KOPT-K1 (cell line): ENCODE measurements around the gene RNF123.

Experiments used
- H3K27ac ChIP-seq: fragments of 200-600 bp; sonication (generic); 2 replicates; pipeline ENCODE4 v1.5.1; 2016; ENCODE audit warnings: antibody characterized with exemption, mild to moderate bottlenecking, low read depth, low read length; ENCODE audit not compliant: poor library complexity, severe bottlenecking
- H3K36me3 ChIP-seq: fragments of 200-600 bp; sonication (generic); 2 replicates; pipeline ENCODE4 v1.5.1; 2017; ENCODE audit warnings: antibody characterized with exemption, mild to moderate bottlenecking, low read length, moderate library complexity; ENCODE audit not compliant: insufficient read depth
- H3K9me3 ChIP-seq: fragments of 200-600 bp; sonication (generic); 2 replicates; pipeline ENCODE4 v1.5.1; 2017; ENCODE audit warnings: antibody characterized with exemption, low read length, mild to moderate bottlenecking; ENCODE audit not compliant: insufficient read depth, poor library complexity, severe bottlenecking

Gene RNF123

DNA sequence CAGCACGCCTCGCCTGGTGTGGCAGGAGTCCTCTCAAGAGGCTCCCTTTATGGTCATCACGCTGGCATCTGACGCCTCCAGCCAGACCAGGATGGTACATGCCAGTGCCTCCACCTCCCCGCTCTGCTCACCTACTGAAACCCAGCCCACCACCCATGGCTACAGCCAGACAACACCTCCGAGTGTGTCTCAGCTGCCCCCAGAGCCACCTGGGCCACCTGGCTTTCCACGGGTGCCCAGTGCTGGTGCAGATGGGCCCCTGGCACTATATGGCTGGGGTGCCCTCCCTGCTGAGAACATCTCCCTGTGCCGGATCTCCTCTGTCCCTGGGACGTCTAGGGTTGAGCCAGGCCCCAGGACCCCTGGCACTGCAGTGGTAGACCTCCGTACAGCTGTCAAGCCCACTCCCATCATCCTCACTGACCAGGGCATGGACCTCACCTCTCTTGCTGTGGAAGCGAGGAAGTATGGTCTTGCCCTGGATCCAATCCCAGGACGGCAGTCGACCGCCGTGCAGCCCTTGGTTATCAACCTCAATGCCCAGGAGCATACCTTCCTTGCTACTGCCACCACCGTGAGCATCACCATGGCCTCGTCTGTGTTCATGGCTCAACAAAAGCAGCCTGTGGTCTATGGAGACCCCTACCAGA, 35.1 kb upstream of the RNF123 start:
- H3K9me3 ChIP-seq, result no peaks in the 10 kb centered on the region
- no peak overlapping the region for H3K27ac ChIP-seq
- no peaks in the 10 kb centered on the region for H3K36me3 ChIP-seq

DNA sequence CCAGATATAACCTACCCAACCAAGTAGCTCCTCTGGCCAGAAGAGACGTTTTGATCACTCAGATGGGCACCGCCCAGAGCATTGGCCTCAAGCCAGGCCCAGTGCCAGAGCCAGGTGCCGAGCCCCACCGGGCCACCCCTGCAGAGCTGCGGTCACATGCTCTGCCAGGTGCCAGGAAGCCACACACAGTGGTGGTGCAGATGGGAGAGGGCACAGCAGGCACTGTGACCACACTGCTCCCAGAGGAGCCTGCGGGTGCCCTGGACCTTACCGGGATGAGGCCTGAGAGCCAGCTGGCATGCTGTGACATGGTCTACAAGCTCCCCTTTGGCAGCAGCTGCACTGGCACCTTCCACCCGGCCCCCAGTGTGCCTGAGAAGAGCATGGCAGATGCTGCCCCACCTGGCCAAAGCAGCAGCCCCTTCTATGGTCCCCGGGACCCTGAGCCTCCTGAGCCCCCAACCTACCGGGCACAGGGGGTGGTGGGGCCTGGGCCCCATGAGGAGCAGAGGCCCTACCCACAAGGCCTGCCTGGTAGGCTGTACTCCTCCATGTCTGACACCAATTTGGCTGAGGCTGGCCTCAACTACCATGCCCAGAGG, 34.3 kb upstream of the RNF123 start:
- H3K36me3 ChIP-seq, result no peaks in the 10 kb centered on the region
- H3K27ac ChIP-seq, result no peak overlapping the region
- H3K9me3 ChIP-seq, result no peaks in the 10 kb centered on the region

DNA sequence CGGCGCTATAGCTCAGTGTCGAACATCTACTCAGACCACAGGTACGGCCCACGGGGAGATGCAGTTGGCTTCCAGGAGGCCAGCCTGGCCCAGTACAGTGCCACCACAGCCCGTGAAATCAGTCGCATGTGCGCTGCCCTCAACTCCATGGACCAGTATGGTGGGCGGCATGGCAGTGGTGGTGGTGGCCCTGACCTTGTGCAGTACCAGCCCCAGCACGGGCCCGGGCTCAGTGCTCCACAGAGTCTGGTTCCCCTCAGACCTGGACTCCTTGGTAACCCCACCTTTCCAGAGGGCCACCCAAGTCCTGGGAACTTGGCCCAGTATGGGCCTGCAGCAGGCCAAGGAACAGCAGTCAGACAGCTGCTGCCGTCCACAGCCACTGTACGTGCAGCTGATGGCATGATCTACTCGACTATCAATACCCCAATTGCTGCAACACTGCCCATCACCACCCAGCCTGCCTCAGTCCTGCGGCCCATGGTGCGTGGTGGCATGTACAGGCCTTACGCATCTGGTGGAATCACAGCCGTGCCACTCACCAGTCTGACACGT, 33.5 kb upstream of the RNF123 start:
- Histone ChIP-seq H3K27ac (no peak overlapping the region), H3K36me3 (no peaks in the 10 kb centered on the region), H3K9me3 (no peaks in the 10 kb centered on the region)

DNA sequence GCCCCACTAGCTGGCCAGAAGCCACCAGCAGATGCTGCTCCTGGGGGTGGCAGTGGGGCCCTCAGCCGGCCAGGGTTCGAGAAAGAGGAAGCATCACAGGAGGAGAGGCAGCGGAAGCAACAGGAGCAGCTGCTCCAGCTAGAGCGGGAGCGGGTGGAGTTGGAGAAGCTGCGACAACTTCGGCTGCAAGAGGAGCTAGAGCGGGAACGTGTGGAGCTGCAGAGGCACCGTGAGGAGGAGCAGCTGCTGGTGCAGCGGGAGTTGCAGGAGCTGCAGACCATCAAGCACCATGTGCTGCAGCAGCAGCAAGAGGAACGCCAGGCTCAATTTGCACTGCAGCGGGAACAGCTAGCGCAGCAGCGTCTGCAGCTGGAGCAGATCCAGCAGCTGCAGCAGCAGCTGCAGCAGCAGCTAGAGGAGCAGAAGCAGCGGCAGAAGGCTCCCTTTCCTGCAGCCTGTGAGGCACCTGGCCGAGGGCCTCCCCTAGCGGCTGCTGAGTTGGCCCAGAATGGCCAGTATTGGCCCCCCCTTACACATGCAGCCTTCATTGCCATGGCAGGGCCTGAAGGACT, 32.7 kb upstream of the RNF123 start:
- Histone ChIP-seq H3K36me3 (no peaks in the 10 kb centered on the region), H3K9me3 (no peaks in the 10 kb centered on the region), H3K27ac (no peak overlapping the region)

DNA sequence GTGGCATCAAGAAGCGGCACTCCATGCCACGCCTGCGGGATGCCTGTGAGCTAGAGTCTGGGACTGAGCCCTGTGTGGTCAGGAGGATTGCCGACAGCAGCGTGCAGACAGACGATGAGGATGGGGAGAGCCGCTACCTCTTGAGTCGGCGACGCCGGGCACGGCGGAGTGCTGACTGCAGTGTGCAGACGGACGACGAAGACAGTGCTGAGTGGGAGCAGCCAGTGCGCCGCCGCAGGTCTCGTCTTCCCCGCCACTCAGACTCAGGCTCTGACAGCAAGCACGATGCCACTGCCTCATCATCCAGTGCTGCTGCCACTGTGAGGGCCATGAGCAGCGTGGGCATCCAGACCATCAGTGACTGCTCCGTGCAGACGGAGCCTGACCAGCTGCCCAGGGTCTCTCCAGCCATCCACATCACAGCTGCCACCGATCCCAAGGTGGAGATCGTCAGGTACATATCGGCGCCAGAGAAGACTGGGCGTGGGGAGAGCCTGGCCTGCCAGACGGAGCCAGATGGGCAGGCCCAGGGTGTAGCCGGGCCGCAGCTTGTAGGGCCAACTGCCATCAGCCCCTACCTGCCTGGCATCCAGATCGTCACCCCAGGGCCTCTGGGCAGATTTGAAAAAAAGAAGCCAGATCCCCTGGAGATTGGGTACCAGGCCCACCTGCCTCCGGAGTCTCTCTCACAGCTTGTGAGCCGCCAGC, 32.0 kb upstream of the RNF123 start:
- H3K27ac ChIP-seq, result no peak overlapping the region
- no peaks in the 10 kb centered on the region for H3K36me3 ChIP-seq

DNA sequence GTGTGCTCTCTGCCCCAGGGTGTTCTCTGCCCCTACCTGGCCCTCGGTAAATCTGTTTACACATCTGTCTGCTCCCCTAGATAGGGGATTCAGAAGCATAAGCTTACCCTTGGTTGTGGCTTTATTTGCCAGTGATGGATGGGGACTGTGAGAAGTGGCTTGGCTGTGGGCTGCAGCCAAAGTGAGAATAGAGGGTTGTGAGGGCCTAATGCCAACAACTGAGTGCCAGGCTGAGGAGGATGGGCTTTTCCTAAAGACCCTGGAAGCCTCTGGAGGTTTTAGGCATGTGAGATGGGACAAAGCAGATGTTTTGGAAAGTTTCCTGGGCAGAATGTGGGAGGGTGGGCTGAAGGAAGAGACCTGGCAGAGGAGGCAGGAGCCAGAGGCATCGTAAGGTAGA, 30.6 kb upstream of the RNF123 start:
- Histone ChIP-seq H3K9me3 (no peaks in the 10 kb centered on the region), H3K27ac (no peak overlapping the region), H3K36me3 (no peaks in the 10 kb centered on the region)

More for the DNA sequence above, 32.0 kb upstream of the RNF123 start:
- no peaks in the 10 kb centered on the region for H3K9me3 ChIP-seq

DNA sequence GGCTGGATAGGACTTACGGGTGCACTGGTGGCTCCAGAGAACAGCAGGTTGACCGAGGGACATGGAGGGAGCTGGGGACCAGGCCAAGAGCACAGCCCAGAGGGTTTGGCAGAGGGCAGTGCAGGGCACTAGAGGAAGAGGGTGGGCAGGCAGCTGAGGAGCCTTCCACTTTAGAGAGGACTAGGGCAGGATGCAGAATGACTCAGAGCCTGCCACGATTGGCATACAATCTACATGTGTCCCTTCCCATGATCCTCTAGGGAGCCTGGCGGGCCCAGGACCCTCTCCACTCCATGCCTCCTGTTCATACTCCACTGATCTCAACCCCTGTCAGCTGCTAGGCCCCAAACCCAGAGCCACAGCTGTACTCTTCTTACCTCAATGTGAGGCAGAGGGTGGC, 29.6 kb upstream of the RNF123 start:
- no peaks in the 10 kb centered on the region for H3K9me3 ChIP-seq
- no peaks in the 10 kb centered on the region for H3K36me3 ChIP-seq
- no peak overlapping the region for H3K27ac ChIP-seq

DNA sequence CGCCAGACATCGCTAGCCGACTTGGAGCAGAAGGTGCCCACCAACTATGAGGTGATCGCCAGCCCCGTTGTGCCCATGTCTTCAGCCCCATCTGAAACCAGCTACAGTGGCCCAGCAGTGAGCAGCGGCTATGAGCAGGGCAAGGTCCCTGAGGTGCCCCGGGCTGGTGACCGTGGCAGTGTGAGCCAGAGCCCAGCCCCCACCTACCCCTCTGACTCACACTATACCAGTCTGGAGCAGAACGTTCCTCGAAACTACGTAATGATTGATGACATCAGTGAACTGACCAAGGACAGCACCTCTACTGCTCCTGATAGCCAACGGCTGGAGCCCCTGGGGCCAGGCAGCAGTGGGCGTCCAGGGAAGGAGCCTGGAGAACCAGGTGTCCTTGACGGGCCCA, 28.1 kb upstream of the RNF123 start:
- H3K27ac ChIP-seq, result no peak overlapping the region

DNA sequence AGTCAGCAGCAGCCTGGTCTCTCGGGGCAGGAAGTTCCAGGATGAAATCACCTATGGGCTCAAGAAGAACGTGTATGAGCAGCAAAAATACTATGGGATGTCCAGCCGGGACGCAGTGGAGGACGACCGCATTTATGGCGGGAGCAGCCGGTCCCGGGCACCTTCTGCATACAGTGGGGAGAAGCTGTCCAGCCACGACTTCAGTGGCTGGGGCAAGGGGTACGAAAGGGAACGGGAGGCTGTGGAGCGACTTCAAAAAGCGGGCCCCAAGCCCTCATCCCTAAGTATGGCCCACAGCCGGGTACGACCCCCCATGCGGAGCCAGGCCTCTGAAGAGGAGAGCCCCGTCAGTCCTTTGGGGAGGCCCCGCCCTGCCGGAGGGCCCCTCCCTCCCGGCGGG, 27.3 kb upstream of the RNF123 start:
- Histone ChIP-seq H3K27ac (no peak overlapping the region), H3K9me3 (no peaks in the 10 kb centered on the region)

More for the DNA sequence above, 28.1 kb upstream of the RNF123 start:
- no peaks in the 10 kb centered on the region for H3K36me3 ChIP-seq
- H3K9me3 ChIP-seq, result no peaks in the 10 kb centered on the region

DNA sequence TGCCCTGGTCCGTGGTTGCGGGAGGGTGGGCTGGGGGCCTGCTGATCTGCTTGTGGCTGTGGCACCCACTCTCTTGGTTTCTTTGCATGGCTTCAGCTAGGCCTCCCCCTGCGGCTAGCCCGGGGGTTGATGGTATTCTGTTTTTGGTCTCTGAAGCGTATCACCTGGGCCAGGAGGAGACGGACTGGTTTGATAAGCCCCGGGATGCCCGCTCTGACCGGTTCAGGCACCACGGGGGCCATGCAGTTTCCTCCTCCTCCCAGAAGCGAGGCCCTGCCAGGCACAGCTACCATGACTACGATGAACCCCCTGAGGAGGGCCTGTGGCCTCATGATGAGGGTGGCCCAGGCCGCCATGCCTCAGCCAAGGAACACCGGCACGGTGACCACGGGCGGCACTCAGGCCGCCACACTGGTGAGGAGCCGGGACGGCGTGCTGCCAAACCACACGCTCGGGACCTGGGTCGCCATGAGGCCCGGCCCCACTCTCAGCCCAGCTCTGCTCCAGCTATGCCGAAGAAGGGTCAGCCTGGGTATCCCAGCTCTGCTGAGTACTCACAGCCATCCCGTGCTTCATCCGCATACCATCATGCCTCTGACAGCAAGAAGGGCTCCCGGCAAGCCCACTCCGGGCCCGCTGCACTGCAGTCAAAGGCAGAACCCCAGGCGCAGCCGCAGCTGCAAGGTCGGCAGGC, 26.5 kb upstream of the RNF123 start:
- Histone ChIP-seq H3K9me3 (no peaks in the 10 kb centered on the region), H3K27ac (no peak overlapping the region), H3K36me3 (no peaks in the 10 kb centered on the region)

More for the DNA sequence above, 27.3 kb upstream of the RNF123 start:
- H3K36me3 ChIP-seq, result no peaks in the 10 kb centered on the region

DNA sequence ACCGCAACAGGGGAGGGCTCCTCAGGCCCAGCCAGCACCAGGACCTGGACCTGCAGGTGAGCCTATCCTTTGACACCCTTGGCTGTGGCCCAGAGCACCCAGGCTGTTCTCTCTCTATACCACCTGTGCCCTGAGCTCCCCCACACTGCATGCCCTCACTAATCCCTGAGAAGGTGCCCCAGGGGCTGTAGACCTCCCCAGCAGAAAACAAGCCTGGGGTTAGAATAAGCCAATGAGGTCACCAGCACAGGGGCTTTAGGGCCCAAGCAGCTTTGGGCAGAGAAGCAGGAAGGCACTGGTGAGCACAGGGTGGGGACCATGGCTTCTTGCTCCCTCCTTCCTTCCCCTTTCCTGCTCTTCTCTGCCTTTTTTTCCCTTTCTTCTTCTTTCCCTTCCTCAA, 25.5 kb upstream of the RNF123 start:
- Histone ChIP-seq H3K36me3 (no peaks in the 10 kb centered on the region), H3K27ac (no peak overlapping the region), H3K9me3 (no peaks in the 10 kb centered on the region)

DNA sequence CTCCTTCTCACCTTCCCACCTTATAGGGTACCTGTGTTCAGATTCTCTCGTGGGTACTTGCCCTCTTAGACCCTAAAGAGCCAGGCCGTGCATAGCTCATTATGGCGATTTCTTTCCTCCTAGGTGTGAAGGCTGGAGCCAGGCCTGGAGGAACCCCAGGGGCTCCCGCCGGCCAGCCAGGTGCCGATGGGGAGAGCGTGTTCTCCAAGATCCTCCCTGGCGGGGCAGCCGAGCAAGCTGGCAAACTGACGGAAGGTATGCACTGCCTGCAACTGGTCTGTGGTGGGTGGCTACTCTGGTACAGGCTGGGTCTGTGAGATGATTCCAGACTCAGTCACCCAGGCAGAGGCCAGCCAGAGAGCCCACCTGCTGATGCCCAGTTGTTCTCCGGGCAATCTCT, 25.1 kb upstream of the RNF123 start:
- Histone ChIP-seq H3K36me3 (no peaks in the 10 kb centered on the region), H3K9me3 (no peaks in the 10 kb centered on the region), H3K27ac (no peak overlapping the region)

DNA sequence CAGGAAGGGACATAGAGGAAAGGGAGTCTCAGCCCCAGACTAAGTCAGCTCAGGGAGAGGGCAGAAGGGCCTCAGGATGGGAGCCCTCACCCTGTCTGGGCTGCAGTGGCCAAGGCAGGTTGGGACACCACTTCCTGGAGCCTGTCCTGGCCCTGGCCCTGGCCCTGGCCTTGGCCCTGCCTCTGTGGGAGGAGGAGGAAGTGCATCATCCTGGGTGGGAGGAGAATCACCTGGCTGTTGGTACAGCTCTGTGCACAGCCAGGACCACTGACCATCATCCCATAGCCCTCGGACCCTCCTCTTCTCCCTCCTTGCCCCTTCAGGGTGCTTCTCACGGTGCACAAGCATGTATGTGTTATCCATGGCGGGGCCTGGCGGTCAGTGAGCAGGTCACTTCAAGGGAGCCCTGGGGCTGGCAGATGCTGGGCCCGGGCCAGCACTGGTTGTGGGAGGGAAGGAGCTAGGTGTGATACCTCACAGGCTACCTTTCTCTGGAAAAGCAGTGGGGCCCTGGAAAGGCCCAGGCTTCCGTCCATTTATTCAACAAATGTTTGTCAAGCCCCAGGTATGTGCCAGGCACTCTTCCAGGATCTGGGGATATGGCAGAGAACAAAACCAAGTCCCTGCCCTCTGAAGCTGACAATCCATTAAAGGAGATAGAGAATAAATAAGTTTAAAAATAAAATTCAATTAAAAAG, 23.4 kb upstream of the RNF123 start:
- Histone ChIP-seq H3K36me3 (no peaks in the 10 kb centered on the region), H3K9me3 (no peaks in the 10 kb centered on the region), H3K27ac (no peak overlapping the region)

DNA sequence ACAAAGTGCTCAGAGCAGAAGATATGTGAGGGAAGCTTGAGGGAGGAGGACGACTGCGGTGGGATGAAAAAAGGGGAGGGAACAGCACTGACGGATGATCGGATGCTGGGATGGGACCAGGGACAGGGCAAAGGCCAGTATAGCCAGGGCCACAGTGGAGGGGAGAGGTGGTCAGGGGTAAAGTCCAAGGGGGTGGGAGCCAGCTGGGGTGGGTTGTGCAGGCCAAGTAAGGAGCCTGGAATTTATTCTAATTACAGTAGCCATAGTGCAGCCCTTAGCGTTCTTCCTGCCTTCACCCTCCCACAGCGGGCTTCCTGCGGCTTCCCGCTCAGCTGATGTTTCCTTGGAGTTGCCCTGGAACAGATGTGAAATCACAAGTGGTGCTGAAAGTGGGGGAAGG, 22.8 kb upstream of the RNF123 start:
- no peaks in the 10 kb centered on the region for H3K9me3 ChIP-seq
- no peak overlapping the region for H3K27ac ChIP-seq
- H3K36me3 ChIP-seq, result no peaks in the 10 kb centered on the region
